Measurements from ENCODE around the gene SNX21. TPM values are rescaled to one million over a fixed set of nuclear protein-coding genes. Genes with fewer than 3 reads are reported as not detected.
A peak's percentile ranks its signal among the peaks of the same experiment; 100 is the strongest.
"Not testable (repeated sequence)": the region's sequence is repeated elsewhere in the genome, so short reads cannot be mapped to it uniquely, and the experiment has no call there.

The SNX21 gene
- total RNA-seq, 4 donors from 2014 or later, result 36.7 to 222 (median 63.0) TPM

GRCh38 chr20:45866454-45866853 is 32.9 kb downstream of the SNX21 start:
- Histone ChIP-seq H3K27ac (peak overlapping the region; percentile 28 to 61 (median 60)), H3K27me3 (no peaks in the 10 kb centered on the region), H3K36me3 (no peaks in the 10 kb centered on the region), H3K9me3 (no peaks in the 10 kb centered on the region), H3K4me1 (peaks cover 0 to 52% (median 13%) of the 10 kb centered on the region in 4 donors), H3K4me3 (no peak overlapping the region)
- no peak for TF ChIP-seq POLR2A (IDR thresholded peaks at IDR 0.05)
- TF ChIP-seq EP300 (IDR thresholded peaks at IDR 0.05; ENCODE audit: low read depth), result no peak
- no peak for TF ChIP-seq POLR2AphosphoS5 (IDR thresholded peaks at IDR 0.05)
- TF ChIP-seq, protein P1, sequence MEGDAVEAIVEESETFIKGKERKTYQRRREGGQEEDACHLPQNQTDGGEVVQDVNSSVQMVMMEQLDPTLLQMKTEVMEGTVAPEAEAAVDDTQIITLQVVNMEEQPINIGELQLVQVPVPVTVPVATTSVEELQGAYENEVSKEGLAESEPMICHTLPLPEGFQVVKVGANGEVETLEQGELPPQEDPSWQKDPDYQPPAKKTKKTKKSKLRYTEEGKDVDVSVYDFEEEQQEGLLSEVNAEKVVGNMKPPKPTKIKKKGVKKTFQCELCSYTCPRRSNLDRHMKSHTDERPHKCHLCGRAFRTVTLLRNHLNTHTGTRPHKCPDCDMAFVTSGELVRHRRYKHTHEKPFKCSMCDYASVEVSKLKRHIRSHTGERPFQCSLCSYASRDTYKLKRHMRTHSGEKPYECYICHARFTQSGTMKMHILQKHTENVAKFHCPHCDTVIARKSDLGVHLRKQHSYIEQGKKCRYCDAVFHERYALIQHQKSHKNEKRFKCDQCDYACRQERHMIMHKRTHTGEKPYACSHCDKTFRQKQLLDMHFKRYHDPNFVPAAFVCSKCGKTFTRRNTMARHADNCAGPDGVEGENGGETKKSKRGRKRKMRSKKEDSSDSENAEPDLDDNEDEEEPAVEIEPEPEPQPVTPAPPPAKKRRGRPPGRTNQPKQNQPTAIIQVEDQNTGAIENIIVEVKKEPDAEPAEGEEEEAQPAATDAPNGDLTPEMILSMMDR (IDR thresholded peaks at IDR 0.05), result no peak
- 95 to 97% methylated on average over 5 of the region's 5 CpGs for WGBS, 2 donors (ENCODE audit: low coverage in 1 of 2)
- intact Hi-C loops (cut with DNase I; ENCODE audit: low total_unique reads), result no loop called here
- in situ Hi-C loops (cut with MboI; ENCODE audit: low pct_ligation_motif_present in 1 of 4, low pct_unique_long_range_greater_than_20kb in 1 of 4, low sequenced_read_pairs in 3 of 4), result no loop called here
- DNase-seq, result no peak

GRCh38 chr20:45867136-45867818 is 33.7 kb downstream of the SNX21 start:
- in situ Hi-C loops (cut with MboI; ENCODE audit: low pct_ligation_motif_present in 1 of 4, low pct_unique_long_range_greater_than_20kb in 1 of 4, low sequenced_read_pairs in 3 of 4) (no loop called here), intact Hi-C loops (cut with DNase I; ENCODE audit: low total_unique reads) (no loop called here)
- no peaks in the 10 kb centered on the region for H3K36me3 ChIP-seq
- H3K27ac ChIP-seq, result peak overlapping the region; percentile 58 to 66 (median 61)
- no peaks in the 10 kb centered on the region for H3K27me3 ChIP-seq
- H3K4me1 ChIP-seq, result peaks cover 0 to 43% (median 10%) of the 10 kb centered on the region in 4 donors
- DNase-seq, result no peak
- TF ChIP-seq EP300 (IDR thresholded peaks at IDR 0.05; ENCODE audit: low read depth), result no peak
- TF ChIP-seq POLR2A (IDR thresholded peaks at IDR 0.05), result no peak
- 40 to 47% methylated on average over 3 to 6 of the region's 6 CpGs for WGBS, 2 donors (ENCODE audit: low coverage in 1 of 2)
- no peak overlapping the region for H3K4me3 ChIP-seq
- H3K9me3 ChIP-seq, result no peaks in the 10 kb centered on the region

GRCh38 chr20:45867819-45868176 is 34.2 kb downstream of the SNX21 start:
- H3K4me1 ChIP-seq, result peaks cover 0 to 38% (median 7%) of the 10 kb centered on the region in 4 donors
- H3K36me3 ChIP-seq, result no peaks in the 10 kb centered on the region
- TF ChIP-seq POLR2A (IDR thresholded peaks at IDR 0.05), result no peak
- no peak for TF ChIP-seq POLR2AphosphoS5 (IDR thresholded peaks at IDR 0.05)
- no peaks in the 10 kb centered on the region for H3K27me3 ChIP-seq
- intact Hi-C loops (cut with DNase I; ENCODE audit: low total_unique reads), result no loop called here
- DNase-seq, result no peak
- H3K27ac ChIP-seq, result peak overlapping the region; percentile 58 to 66 (median 61)
- H3K9me3 ChIP-seq, result no peaks in the 10 kb centered on the region
- in situ Hi-C loops (cut with MboI; ENCODE audit: low pct_ligation_motif_present in 1 of 4, low pct_unique_long_range_greater_than_20kb in 1 of 4, low sequenced_read_pairs in 3 of 4), result no loop called here
- H3K4me3 ChIP-seq, result no peak overlapping the region

- 99% methylated on average over 4 of the region's 4 CpGs; no CpG with 5 or more reads in 1 of the 2 donors for WGBS, 2 donors (ENCODE audit: low coverage in 1 of 2)
- intact Hi-C loops (cut with DNase I; ENCODE audit: low total_unique reads), result no loop called here
- H3K4me1 ChIP-seq, result peaks cover 0 to 9% (median 0%) of the 10 kb centered on the region in 4 donors
- TF ChIP-seq POLR2A (IDR thresholded peaks at IDR 0.05) (no peak), POLR2AphosphoS5 (IDR thresholded peaks at IDR 0.05) (no peak), EP300 (IDR thresholded peaks at IDR 0.05; ENCODE audit: low read depth) (no peak)
- TF ChIP-seq, protein P1 (IDR thresholded peaks at IDR 0.05), result no peak
- DNase-seq, result no peak
- peaks cover 0 to 8% (median 0%) of the 10 kb centered on the region in 4 donors for H3K36me3 ChIP-seq
- no peaks in the 10 kb centered on the region for H3K27me3 ChIP-seq
- H3K4me3 ChIP-seq, result no peak overlapping the region
- in situ Hi-C loops (cut with MboI; ENCODE audit: low pct_ligation_motif_present in 1 of 4, low pct_unique_long_range_greater_than_20kb in 1 of 4, low sequenced_read_pairs in 3 of 4), result no loop called here
- H3K27ac ChIP-seq, result no peak overlapping the region
- no peaks in the 10 kb centered on the region for H3K9me3 ChIP-seq
Observed at GRCh38 chr20:45872626-45873025, 39.0 kb downstream of the SNX21 start.

GRCh38 chr20:45873409-45874103 is 40.0 kb downstream of the SNX21 start:
- H3K9me3 ChIP-seq, result no peaks in the 10 kb centered on the region
- H3K27me3 ChIP-seq, result no peaks in the 10 kb centered on the region
- in situ Hi-C loops (cut with MboI; ENCODE audit: low pct_ligation_motif_present in 1 of 4, low pct_unique_long_range_greater_than_20kb in 1 of 4, low sequenced_read_pairs in 3 of 4), result no loop called here
- TF ChIP-seq EP300 (IDR thresholded peaks at IDR 0.05; ENCODE audit: low read depth) (no peak), POLR2A (IDR thresholded peaks at IDR 0.05) (no peak), POLR2AphosphoS5 (IDR thresholded peaks at IDR 0.05) (no peak)
- TF ChIP-seq, protein P1 (IDR thresholded peaks at IDR 0.05), result no peak
- no peak for DNase-seq
- intact Hi-C loops (cut with DNase I; ENCODE audit: low total_unique reads), result no loop called here
- peaks cover 0 to 12% (median 2%) of the 10 kb centered on the region in 4 donors for H3K36me3 ChIP-seq
- peaks cover 0 to under 1% (median 0%) of the 10 kb centered on the region in 4 donors for H3K4me1 ChIP-seq
- H3K4me3 ChIP-seq, result no peak overlapping the region
- 58 to 75% methylated on average over 1 of the region's 1 CpG for WGBS, 2 donors (ENCODE audit: low coverage in 1 of 2)
- no peak overlapping the region for H3K27ac ChIP-seq

DNA sequence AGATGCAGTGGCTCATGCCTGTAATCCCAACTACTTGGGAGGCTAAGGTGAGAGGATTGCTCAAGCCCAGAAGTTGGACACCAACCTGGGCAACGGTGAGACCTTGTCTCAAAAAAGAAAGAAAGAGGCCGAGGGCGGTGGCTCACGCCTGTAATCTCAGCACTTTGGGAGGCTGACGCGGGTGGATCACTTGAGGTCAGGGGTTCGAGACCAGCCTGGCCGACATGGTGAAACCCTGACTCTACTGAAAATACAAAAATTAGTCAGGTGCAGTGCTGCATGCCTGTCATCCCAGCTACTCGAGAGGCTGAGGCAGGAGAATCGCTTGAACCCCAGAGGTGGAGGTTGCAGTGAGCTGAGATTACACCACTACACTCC is 40.5 kb downstream of the SNX21 start:
- H3K27me3 ChIP-seq; H3K9me3 ChIP-seq; H3K4me3 ChIP-seq; in situ Hi-C loops (cut with MboI; ENCODE audit: low pct_ligation_motif_present in 1 of 4, low pct_unique_long_range_greater_than_20kb in 1 of 4, low sequenced_read_pairs in 3 of 4); H3K4me1 ChIP-seq; DNase-seq; H3K27ac ChIP-seq; intact Hi-C loops (cut with DNase I; ENCODE audit: low total_unique reads): not testable (repeated sequence)
- WGBS, 2 donors (ENCODE audit: low coverage in 1 of 2), result 91 to 96% methylated on average over 4 to 10 of the region's 10 CpGs
- peaks cover 0 to 12% (median 2%) of the 10 kb centered on the region in 4 donors for H3K36me3 ChIP-seq
